Right lobe of liver (tissue), 4 donors: Measurements from ENCODE around the gene PIK3R2.

ENCODE experiments used
- CTCF ChIP-seq, 4 donors: fragments of 200-600 bp in 3 of 4; fragments of 450-650 bp in 1 of 4; IDR thresholded peaks; one replicate each; pipeline versions ENCODE4 v1.5.1 to v1.8.0; 2016 to 2022; ENCODE audit warnings: antibody characterized with exemption in 4 of 4, mild to moderate bottlenecking in 2 of 4
- POLR2A ChIP-seq: fragments of 450-650 bp; IDR thresholded peaks from one replicate; pipeline ENCODE4 v1.6.1; 2017; ENCODE audit warnings: antibody characterized with exemption, mild to moderate bottlenecking
- donor health status: DM: no; HTN: no; CAD: no.
- donor health status: DM: no; HTN: no; CAD: no.
- donor health status: DM: no; HTN: yes; CAD: no.

GRCh38 chr19:18198374-18198773 is 45.4 kb downstream of the PIK3R2 start:
- TF ChIP-seq CTCF (IDR thresholded peaks at IDR 0.05) = no peak
- no peak for TF ChIP-seq POLR2A
